ENCODE results near the gene MPRIP.
A peak's percentile ranks its signal among the peaks of the same experiment; 100 is the strongest.
"Not testable (repeated sequence)": the region's sequence is repeated elsewhere in the genome, so short reads cannot be mapped to it uniquely, and the experiment has no call there.

Gene MPRIP, protein sequence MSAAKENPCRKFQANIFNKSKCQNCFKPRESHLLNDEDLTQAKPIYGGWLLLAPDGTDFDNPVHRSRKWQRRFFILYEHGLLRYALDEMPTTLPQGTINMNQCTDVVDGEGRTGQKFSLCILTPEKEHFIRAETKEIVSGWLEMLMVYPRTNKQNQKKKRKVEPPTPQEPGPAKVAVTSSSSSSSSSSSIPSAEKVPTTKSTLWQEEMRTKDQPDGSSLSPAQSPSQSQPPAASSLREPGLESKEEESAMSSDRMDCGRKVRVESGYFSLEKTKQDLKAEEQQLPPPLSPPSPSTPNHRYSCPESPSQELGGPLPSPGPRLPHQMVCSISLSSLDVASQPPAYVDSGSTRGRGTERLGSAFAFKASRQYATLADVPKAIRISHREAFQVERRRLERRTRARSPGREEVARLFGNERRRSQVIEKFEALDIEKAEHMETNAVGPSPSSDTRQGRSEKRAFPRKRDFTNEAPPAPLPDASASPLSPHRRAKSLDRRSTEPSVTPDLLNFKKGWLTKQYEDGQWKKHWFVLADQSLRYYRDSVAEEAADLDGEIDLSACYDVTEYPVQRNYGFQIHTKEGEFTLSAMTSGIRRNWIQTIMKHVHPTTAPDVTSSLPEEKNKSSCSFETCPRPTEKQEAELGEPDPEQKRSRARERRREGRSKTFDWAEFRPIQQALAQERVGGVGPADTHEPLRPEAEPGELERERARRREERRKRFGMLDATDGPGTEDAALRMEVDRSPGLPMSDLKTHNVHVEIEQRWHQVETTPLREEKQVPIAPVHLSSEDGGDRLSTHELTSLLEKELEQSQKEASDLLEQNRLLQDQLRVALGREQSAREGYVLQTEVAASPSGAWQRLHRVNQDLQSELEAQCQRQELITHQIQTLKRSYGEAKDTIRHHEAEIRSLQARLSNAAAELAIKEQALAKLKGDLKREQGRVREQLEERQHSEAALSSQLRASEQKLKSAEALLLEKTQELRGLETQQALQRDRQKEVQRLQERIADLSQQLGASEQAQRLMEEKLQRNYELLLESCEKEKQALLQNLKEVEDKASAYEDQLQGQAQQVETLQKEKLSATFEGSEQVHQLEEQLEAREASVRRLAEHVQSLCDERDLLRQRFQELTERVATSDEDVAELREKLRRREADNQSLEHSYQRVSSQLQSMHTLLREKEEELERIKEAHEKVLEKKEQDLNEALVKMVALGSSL (N-terminal part only)

DNA sequence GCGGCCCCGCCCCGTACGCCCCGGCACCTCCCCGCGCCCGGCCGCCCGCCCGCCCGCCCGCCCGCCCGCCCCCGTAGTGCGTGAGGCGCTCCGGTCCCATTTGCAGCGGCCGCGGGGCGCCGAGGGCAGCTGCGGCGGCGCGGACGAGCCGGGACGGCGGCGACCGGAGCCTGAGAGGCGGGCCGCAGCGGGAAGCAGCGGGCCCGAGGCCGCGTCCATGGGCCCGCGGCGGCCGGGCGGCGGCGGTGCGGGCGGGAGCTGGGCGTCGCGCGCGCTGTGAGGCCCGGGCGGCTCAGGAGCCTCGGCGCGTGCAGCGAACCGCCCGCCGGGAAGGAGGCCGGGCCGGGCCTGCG, at the start of gene MPRIP:
TSS of gene MPRIP (plus strand) at position 74 of the 353 bp plus-strand sequence. CDS start 392 bp downstream, outside the sequence.
- DNase-seq (ENCODE audit: low read depth in 1 of 2, low spot score in 1 of 2): no peak

DNA sequence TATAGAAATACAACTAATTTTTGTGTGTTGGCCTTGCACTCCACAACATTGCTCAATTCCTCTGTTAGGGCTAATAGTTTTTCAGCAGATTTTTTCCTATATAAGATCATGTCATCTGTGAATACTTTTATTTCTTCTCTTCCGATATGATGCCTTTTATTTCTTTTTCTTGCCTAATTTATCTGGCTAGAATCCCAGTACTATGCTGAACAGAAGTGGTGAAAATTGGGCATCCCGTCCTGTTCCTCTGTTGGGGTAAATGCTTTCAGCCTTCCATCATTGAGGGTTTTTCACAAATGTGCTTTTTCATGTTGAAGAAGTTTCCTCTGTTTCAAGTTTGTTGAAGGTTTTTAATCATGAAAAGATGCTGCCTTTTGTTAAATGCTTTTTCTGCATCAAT, 47.6 kb upstream of the MPRIP start:
- DNase-seq (ENCODE audit: low read depth in 1 of 2, low spot score in 1 of 2): no peak

DNA sequence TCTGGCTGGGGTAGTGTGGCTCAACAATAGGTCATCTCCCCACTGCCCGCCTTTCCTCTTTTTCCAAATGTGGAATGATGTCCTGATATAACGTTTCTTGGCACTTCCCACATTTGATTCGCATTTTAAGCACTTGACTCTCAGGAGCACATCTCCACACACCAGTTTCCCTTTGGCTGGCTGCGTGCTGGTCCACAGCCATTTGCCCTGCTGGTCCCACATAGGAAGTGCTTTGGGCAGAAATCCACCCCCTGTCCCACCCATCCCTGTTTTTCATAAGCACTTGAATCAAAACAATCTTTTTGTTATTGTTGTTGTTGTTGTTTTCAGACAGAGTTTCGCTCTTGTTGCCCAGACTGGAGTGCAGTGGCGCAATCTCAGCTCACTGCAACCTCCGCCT, 46.3 kb upstream of the MPRIP start:
- no peak for DNase-seq (ENCODE audit: low read depth in 1 of 2, low spot score in 1 of 2)

DNA sequence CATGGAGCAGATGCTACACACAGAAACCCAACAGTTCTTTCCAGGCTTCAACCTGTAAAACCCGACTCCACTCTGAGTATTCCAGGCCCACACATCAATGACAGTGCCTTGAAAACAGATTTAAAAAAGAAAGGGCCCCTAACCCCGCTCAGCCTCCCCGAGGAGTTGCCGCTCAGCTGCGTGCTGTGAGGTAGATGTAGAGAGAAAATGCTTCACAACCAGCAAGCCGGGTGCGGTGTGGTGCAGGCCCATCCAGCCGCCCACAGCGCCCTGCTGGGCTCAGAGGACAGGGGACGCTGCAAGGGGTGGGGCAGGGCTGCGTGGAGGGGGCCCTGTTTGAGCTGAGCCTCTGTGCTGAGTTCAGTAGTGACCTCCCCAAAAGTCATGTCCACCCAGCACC, 45.5 kb upstream of the MPRIP start:
- not testable (repeated sequence) for DNase-seq (ENCODE audit: low read depth in 1 of 2, low spot score in 1 of 2)

DNA sequence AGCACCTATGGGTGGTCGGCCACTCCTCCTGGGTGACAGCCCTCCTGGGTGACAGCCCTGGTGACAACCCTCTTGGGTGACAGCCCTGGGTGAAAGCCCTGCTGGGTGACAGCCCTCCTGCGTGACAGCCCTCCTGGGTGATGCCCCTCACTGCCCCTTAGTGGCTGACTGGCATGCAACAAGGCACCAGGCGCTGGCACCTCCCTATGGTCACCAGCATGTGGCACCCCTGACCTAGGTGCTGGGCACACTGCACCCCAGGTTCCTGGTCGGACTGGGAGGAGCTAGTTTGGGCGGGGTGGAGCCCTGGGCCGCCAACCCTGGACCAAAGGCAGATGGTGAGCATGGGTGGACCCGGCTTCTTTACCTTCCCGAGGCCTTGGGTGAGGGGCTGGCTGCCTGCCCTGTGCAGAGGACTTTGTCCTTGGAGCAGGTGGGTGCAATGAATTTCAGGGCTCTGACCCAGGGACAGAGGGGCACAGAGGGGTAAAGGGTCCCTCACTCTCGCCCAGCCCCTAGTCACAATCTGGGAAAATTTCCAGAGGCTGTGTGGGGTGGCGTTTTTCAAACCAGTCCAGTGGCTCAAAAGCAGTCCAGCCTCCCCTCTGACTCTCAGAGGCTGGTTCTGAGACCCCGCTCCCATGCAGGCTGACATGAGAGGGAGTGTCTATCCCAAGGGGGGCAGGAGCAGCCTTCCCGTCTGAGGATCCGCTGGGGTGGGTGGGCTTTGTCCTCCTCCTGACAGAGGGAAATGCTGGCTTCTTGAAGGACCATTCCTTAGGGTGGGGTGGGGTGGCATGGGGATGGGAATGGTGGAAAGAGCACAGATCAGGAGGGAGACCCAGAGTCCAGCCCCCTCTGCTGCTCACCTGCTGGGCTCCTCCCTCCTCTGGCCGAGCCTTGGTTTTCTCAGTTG, 44.5 kb upstream of the MPRIP start:
- no peak for DNase-seq (ENCODE audit: low read depth in 1 of 2, low spot score in 1 of 2)

DNA sequence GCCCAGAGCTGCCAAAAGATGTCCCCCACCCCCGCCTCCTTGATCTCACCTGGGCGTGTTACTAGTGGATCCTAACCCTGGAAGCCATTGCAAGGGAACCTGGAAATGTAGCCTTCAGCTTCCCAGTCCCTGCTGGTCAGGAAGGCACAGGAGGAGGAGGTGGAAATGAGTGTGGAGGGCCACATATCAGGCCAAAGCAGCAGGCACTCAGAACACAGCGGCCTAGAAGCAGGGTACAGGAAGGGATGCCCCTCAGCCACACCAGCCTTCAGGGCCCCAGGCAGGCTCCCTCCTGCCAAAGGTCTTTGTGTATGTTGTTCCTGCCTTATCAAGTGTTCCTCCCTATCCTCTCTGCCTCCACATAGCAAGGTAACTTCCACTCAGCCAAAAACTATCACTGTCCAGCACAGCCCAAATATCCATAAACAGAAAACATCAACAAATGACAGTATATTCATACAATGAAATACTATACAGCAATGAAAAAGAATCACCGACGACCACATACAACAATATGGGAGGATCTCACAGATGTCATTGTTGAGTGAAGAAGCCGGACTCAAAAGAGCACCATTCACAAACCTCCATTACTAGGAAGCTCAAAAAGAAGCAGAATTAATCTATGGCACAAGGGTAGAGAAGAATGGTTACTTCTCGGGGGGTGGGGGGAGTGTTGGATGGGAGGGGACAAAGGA, 42.2 kb upstream of the MPRIP start:
- no peak for DNase-seq (ENCODE audit: low read depth in 1 of 2, low spot score in 1 of 2)

DNA sequence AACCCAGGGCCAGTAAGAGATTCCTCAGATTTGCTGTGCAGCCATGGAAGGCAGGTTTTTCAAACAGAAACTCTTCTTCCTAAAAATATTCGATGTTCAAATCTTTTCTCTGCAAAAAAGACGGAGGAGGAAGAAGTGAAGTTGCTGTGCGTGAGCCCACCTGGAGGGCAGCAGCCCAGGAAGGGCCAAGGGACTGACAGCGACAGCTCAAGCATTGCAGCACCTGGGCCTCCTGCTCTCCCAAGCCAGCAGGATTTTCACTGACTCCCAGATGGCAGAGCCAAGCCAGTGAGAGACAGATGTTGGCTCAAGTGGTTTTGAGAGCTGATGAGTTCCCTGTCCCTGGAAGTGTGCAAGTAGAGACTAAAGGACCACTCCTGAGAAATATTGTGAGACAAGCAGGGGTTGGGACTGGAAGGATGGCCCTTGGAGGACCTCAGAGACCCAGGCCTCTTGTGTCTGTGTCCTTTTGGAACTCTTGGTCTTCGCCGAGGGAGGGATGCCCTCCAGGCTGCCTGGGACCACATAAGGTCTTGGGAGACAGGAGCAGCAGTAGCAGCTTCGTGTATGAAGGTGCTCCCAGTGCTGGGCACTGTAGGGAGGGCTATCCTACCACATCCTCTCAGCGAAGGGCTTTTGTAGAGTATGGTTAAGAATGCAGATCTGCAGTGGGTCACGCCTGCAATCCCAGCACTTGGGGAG, 41.0 kb upstream of the MPRIP start:
- DNase-seq (ENCODE audit: low read depth in 1 of 2, low spot score in 1 of 2): no peak

DNA sequence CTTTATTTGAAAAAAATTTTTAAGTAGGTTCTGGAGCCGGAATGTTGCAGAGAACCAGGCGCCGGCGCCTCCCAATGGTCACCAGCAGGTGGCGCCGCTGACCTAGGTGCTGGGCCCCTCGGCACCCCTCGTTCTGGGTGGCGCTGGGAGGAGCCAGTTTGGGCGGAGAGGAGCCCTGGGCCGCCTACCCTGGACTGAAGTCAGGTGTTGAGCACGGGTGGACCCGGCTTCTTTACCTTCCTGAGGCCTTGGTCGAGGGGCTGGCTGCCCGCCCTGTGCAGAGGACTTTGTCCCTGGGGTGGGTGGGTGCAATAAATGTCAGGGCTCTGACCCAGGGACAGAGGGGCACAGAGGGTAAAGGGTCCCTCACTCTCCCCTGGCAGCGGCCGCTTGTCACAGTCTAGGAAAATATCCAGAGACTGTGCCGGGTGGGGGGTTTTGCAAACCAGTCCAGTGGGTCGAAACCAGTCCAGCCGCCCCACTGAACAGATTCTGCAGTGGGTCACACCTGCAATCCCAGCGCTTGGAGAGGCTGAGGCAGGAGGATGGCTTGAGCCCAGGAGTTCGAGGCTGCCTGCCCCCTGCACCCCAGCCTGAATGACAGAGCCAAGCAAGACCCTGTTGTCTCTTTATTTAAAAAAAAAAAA, 40.3 kb upstream of the MPRIP start:
- DNase-seq (ENCODE audit: low read depth in 1 of 2, low spot score in 1 of 2): peak; percentile 59 to 71

DNA sequence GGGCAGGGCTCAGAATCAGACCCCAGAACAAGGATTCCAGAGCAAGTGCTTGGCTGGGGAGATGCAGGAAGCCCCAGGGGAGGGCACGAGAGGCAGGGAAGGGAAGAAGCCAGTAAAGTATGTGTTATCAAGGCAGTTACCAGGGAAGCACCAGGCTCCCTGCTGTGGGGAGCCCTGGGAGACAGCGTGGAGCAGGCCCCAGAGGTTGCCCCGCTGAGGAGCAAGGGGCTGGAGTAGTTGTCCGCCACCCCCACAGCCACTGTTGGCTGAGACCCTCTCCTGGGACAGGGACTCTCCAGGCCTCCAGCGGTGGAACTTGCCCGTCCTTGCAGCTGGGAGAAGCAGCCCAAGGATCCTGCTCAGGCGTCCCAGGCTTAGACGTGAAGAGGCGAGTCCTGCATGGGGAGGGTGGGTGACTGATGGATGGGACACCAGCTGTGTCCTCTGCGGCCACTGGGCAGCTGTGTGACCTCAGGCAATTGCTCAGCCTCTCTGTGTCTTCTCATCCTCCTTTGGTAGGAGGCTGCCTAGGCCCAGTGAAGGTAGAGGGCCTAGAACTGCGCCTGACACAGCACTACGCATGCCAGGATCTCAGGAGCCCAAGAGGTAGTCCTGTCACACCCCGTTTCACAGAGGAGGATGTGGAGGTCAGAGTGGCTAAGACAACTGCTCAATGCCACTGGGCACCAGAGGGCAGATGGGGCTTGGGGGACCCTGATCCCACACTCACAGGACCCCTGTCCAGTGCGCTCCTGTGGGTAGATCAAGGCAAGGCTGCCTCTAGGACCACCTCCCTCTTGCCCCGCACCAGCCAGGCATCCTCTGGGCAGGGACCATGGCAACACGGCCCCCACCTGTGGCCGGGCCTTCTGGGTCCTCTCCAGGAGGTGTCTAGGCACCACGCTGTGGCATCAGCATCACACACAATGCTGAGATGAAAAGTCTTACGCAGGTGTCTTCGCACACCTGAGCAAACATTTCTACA, 39.2 kb upstream of the MPRIP start:
- not testable (repeated sequence) for DNase-seq (ENCODE audit: low read depth in 1 of 2, low spot score in 1 of 2)

DNA sequence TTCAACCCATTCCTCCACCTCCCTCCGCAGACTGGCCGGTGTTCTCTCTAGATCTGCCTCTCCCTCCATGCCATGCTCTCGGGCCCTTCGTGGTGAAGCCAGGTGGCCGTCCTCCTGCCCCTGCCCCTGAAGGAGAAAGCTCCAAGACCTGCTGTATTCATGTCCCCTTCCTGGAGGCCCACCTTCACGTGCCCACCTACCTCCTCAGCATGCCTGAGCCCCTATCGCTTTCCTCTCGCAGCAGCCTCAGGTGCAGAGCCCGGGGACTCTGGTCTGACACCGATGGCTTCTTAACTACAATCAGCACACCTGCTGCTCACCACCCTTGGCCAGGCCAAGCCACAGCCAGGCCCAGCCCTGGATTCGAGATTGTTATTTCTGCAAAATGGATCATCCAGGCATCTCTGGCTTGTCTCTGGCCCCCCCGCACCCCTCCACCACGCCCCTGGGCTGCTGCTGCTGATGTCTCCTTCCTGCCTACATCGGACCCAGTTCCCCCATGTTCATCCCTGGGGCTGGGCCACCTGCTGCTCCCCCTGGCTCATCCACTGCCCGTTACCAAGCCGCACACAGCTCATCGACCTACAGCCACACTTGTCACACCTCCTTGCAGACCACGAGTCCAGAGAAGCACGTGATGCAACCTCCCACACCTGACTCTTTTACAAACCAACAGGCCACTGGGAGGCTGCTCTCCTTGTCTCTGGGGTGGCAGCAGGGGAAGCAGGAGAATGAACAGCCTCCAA, 37.8 kb upstream of the MPRIP start:
- DNase-seq (ENCODE audit: low read depth in 1 of 2, low spot score in 1 of 2): no peak

DNA sequence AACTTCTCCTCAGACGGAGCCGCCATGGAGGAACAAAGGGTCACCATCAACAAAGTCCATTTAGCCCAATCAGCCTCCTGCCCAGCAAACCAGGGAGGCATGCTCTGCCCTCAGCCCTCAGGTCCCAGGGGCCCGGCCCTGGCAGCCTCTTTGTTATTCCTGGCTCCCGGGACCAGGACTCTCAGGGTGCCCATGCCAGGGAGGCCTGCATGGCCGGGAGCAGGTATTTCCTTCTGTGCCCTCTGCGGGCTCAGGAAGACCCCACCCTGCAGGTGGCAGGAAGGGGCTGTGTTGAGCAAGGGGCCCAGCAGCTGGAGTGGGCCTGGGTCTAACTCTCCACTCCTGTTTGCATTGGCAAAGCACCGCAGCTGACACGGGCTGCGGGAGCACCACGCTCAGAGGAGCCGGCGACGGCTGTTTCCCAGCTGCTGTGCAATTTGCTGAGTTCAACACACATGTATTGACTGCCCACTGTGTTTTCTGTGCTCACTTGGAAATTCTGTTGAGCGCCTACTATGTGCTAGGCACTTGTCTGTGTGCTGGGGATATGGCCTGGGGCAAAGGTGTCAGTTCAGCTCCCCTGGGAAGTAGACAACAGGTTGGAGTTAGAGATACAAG, 37.2 kb upstream of the MPRIP start:
- DNase-seq (ENCODE audit: low read depth in 1 of 2, low spot score in 1 of 2): not testable (repeated sequence)

DNA sequence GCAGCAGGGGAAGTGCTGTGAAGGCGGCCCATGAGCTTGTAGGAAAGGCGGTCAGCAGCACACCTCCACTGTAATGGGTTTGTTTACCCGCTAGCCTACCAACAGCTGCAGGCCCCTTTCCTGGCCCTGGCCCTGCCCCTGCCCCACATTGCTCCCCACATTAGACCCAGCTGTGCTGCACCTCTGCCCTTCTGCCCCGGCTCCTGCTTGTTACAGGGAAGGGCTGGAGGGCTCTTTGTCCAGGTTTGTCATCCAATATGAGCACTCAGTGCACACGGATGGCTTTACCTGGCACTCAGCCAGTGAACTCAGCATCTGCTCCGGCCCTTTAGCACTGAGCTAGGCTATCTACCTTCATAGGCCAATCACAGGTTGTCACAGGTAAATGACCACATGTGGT, 34.4 kb upstream of the MPRIP start:
- DNase-seq (ENCODE audit: low read depth in 1 of 2, low spot score in 1 of 2): not testable (repeated sequence)

DNA sequence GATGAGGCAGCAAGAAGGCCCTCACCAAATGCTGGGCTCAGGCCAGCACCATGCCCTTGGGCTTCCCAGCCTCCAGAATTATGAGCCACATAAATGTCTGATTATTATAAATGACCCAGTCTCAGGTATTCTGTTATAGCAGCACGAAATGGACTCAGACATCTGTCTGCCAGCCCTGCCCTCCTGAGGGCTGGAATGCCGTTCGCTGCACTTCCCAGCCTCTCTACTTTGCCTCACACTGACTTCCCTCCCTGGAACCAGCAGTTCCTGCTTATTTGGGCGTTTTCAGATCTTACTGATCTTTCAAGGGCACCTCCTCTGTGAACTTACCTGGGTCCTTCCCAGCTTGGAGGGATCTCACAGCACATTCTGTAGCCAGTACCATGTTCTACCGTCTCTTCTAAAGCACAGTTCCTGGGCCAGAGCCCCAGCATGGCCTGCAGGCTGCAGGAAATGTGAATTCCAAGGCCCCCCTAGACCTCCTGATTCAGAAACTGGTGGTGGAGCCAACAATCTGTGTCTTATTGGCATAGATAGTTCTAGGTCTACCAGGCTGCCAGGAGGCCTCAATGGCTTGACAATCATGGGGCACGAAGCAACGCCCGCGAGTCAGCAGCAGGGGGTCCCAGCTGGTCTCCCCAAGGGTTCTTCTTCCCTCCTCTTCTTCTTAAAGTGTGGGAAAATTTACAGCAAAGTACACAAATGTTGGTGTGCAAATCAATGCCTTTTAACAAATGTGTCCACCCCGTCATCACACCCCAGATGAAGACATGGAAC, 33.4 kb upstream of the MPRIP start:
- not testable (repeated sequence) for DNase-seq (ENCODE audit: low read depth in 1 of 2, low spot score in 1 of 2)

DNA sequence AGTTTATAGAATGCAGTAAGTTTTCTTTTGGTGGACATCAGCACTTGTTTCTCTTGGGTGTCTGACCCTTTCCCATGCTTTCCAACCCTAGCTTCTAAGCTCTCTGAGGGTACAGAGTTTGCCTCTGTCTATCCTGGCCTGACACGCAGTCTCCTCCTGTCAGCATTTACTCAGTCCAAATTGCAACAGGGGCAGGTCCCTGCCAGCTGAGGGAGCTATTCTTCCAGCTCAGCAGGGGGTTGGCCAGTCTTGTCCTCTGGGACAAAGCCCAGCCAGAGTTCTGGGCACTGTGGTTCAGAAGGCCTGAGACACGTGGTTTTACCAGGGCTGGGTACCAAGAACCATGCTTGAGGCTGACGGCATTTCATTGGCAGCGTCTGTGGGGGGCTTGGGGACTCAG, 32.3 kb upstream of the MPRIP start:
- not testable (repeated sequence) for DNase-seq (ENCODE audit: low read depth in 1 of 2, low spot score in 1 of 2)

DNA sequence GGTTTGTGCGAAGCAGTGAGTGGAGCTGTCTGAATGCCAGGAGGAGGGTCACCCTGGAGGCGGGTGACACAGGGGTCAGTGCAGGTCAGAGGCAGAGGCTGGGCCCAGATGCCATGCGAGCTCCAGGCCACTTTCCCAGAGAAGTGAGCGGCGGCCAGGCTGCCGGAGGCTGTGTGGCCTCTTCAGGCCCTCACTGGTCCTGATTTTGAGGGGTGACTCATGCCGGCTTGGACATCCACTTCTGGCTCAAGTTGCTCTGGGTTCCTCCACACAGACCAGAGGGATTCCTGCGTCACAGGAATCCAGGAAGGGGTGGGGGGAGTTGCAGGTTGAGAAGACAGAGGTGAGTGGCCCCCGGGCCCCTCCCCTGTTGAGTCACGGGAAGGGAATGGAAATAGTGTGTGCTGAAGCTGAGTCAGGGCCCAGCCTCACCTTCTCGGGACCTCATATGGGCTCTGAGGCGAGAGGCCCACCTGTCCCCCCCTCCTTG, 31.7 kb upstream of the MPRIP start:
- DNase-seq (ENCODE audit: low read depth in 1 of 2, low spot score in 1 of 2): not testable (repeated sequence)

Measured in activated CD4-positive, alpha-beta T cell treated with anti-CD3 and anti-CD28 coated beads, Interleukin-2, amount 50 U/mL, for 24 hours (primary cell).